Measurements from ENCODE around the gene KIAA0319L. TPM values are rescaled to one million over a fixed set of nuclear protein-coding genes. Genes with fewer than 3 reads are reported as not detected.

Gene KIAA0319L
- total RNA-seq, 6 experiments from 2014 or later: 30.5 to 39.0 (median 31.8) TPM

GRCh38 chr1:35433714-35434113 is 123.5 kb downstream of the KIAA0319L start:
- Mint-ChIP-seq H3K27me3 (ENCODE audit: insufficient read depth) (peaks cover 8% of the 10 kb centered on the region), H3K36me3 (ENCODE audit: low read depth) (peaks cover 21% of the 10 kb centered on the region), H3K4me3 (no peak overlapping the region), H3K9me3 (no peaks in the 10 kb centered on the region), H3K4me1 (ENCODE audit: low read depth) (no peaks in the 10 kb centered on the region), H3K27ac (no peak overlapping the region)
- DNase-seq: no peak
- no peak for TF ChIP-seq CTCF (IDR thresholded peaks at IDR 0.05)

GRCh38 chr1:35432231-35432630 is 125.0 kb downstream of the KIAA0319L start:
- Mint-ChIP-seq H3K36me3 (ENCODE audit: low read depth) (peaks cover 21% of the 10 kb centered on the region), H3K4me3 (no peak overlapping the region), H3K27ac (no peak overlapping the region), H3K27me3 (ENCODE audit: insufficient read depth) (peaks cover 3% of the 10 kb centered on the region), H3K4me1 (ENCODE audit: low read depth) (no peaks in the 10 kb centered on the region), H3K9me3 (no peaks in the 10 kb centered on the region)
- no peak for TF ChIP-seq CTCF (IDR thresholded peaks at IDR 0.05)
- DNase-seq: no peak

- DNase-seq: no peak
- Mint-ChIP-seq H3K27me3 (ENCODE audit: insufficient read depth) (peaks cover 3% of the 10 kb centered on the region), H3K4me1 (ENCODE audit: low read depth) (peaks cover under 1% of the 10 kb centered on the region; the same call in 1 of the 2 replicates), H3K36me3 (ENCODE audit: low read depth) (peaks cover 21% of the 10 kb centered on the region), H3K27ac (no peak overlapping the region), H3K9me3 (no peaks in the 10 kb centered on the region), H3K4me3 (no peak overlapping the region)
- TF ChIP-seq CTCF (IDR thresholded peaks at IDR 0.05): no peak
Observed at GRCh38 chr1:35431173-35431599, 126.0 kb downstream of the KIAA0319L start.

DNA sequence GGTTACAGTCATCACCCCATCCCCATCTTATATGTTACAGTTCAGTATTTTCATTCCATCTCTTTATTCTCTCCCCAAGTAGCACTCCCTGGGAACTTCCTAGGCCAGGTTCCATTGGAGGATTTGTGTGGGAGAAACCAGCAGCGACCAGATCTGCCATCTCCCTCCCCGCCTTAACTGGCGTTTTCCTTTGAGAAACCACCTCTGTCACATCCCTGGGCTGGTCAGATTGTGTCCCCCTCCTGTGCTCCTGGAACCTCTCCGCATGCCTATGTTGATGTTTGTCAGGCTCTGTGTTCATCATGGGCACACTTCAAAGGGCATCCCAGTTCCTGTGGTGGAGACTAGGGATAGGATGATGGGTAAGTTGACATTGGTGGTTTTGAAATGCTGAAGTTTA is 126.4 kb downstream of the KIAA0319L start:
- Mint-ChIP-seq H3K36me3 (ENCODE audit: low read depth) (peaks cover 21% of the 10 kb centered on the region), H3K9me3 (no peaks in the 10 kb centered on the region), H3K4me3 (no peak overlapping the region), H3K4me1 (ENCODE audit: low read depth) (peaks cover 5% of the 10 kb centered on the region; the same call in 1 of the 2 replicates), H3K27ac (no peak overlapping the region; the same call in 1 of the 2 replicates), H3K27me3 (ENCODE audit: insufficient read depth) (peaks cover 3% of the 10 kb centered on the region)
- no peak for DNase-seq
- TF ChIP-seq CTCF (IDR thresholded peaks at IDR 0.05): no peak

DNA sequence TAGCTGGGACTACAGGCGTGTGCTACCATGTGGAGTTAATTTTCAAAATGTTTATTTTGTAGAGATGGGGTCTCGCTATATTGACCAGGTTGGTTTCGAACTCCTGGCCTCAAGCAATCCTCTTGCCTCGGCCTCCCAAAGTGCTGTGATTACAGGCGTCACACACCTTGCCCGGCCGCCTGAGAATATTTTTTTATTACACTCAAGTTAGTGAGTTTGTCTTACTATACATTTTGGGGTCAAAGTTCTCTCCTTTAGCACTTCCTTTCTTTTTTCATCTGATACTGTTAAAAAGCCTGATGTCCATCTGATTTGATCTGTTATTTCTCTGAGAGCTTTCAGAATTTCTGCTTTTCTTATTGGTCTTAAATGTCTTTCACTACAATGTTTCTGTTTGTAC is 128.8 kb downstream of the KIAA0319L start:
- no peak overlapping the region; the same call in 1 of the 2 replicates for H3K27ac Mint-ChIP-seq

More for the DNA sequence above, 128.8 kb downstream of the KIAA0319L start:
- peaks cover 7% of the 10 kb centered on the region; the same call in 1 of the 2 replicates for H3K4me1 Mint-ChIP-seq (ENCODE audit: low read depth)
- H3K4me3 Mint-ChIP-seq: no peak overlapping the region
- peaks cover 21% of the 10 kb centered on the region for H3K36me3 Mint-ChIP-seq (ENCODE audit: low read depth)
- no peak for DNase-seq
- no peaks in the 10 kb centered on the region for H3K9me3 Mint-ChIP-seq
- TF ChIP-seq CTCF (IDR thresholded peaks at IDR 0.05): no peak
- no peaks in the 10 kb centered on the region; the same call in none of the 2 replicates for H3K27me3 Mint-ChIP-seq (ENCODE audit: insufficient read depth)

Data from HFFc6 (cell line).